Pons (tissue), 1 donor: Measurements from ENCODE around the gene CRISPLD2.
"Not testable (repeated sequence)": the region's sequence is repeated elsewhere in the genome, so short reads cannot be mapped to it uniquely, and the experiment has no call there.

Experiments used
- DNase-seq: peaks from one replicate; pipeline ENCODE4 v3.0.0-alpha.2; 2016; ENCODE audit warnings: low spot score

Gene CRISPLD2

GRCh38 chr16:84840687-84841627, 21.2 kb downstream of the CRISPLD2 start:
- no peak for DNase-seq

DNA sequence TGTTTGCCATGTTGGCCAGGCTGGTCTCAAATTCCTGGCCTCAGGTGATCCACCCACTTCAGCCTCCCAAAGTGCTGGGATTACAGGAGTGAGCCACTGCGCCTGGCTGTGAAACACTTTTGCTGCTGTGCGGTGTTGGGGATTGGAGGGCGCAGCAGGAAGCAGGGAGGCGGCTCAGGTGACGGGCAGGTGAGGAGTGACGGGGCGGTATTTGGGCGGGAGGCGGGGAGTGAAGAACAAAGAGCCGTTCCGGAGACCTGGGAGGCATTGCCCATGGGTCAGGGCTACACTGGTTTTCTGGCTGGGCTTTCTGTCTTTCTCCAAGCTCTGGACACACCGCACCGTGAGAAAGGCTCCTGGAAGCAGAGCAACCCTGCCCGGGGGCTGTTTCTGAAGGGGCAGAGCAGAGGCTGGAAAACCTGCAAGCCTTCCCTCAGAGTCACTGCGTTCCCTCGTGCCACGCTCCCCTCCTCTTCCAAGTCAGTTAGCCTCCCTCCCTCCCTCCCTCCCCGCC, 22.1 kb downstream of the CRISPLD2 start:
- DNase-seq = no peak

DNA sequence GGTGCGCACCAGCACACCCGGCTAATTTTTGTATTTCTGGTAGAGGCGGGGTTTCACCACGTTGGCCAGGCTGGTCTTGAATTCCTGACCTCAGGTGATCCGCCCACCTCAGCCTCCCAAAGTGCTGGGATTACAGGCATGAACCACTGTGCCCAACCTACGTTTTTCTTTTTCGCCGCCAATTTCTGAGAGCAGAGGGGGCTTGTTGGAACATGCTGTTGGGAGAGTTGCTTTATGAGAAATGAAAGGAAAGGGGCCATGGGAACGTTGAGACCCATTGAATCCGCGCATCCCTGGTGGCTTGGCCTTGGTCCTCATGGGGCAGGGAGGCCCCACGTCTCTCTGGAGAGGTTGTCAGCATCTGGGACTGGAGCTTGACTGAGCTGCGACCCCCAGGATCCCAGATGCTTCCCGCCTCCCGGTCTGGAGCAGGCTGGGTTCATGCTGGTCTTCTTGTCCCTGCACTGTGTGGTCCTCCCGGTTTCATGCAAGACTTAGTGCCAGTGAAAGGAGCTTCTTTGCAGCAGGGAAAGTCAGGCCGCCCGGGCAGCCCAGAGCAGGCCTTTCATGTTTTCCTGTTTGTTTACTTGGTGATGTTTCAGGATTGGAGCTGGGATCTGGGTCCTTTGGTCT, 22.8 kb downstream of the CRISPLD2 start:
- DNase-seq = no peak

DNA sequence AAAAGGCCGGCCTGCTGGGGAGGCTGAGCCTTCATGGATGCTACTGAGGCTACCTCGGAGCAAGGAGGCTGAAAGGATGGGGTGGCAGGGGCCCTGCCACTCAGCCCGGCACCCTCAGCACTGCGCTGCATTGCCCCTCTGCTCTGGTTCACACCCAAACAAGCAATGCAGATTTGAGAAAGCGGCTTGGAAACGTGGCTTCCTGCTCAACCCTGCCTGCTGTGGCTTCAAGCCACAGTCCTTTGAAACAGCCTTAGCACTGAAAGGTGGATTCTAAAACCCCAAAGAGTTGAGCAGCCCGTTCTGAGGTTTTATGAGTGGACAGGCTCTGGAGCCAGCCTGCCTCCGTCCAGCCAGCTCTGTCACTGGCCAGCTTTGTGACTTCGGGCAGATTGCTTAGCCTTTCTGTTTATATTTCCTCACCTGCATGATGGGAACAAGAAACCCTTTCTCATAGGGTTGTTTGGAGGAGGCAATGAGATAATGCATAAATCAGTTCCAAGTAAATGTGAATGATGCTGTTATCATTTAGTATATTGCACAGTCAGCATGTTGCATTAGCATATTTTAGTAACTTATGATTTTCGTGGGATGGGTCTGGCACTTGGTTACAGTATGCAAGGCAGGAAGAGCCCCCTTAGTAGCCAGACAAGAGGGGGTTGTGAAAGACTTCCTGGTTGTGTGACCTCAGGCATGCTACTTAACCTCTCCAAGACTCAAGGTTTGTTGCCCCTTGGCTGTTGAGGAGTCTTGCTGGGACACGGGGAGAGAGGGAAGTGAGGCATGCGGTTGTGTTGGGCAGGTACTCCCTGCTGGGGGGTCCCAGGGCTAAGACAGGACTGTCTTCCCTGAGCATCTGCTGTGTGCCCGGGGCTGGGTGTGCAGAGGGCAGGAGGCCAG, 23.6 kb downstream of the CRISPLD2 start:
- DNase-seq = no peak

GRCh38 chr16:84844049-84844350, 24.2 kb downstream of the CRISPLD2 start:
- DNase-seq = no peak

DNA sequence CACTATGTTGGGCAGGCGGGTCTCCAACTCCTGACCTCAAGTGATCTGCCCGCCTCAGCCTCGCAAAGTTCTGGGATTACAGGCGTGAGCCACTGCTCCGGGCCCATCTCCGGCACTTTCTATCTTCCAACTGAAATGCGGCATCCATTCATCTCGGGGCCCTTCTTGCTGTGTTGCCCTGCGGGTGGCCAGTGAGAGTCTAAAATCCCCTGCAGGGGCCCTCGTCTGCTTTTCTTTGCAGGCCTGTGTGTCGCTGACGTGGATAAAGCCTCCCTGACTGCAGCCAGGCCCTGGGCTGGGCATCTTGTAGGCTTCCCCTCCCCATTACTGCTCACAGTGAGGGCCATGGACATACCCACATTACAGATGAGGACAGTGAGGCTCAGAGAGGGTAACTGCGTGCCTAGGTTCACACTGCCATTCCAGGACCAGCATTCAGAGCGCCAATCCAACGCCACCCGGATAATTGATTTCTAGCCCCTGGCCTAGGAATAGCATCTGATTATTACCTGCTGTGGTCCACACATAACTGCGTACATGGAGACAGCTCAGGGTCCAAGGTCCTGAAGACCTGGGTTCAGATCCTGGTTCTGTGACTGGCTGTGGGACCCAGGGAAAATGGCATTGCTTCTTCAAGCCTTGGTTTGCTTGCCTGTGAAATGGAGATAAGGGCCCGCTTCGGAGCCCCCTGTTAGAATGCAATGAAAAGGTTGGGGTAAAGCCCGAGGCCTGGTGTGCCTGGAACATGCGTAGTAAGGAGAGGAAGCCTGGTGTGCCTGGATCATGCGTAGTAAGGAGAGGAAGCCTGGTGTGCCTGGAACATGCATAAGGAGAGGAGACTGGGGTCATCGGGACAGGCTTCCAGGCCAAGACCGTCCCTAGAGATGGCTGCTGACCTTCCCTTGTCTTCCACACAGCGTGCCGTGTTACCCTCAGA, 25.0 kb downstream of the CRISPLD2 start:
- DNase-seq = no peak

GRCh38 chr16:84845496-84846002, 25.8 kb downstream of the CRISPLD2 start:
- DNase-seq = no peak

GRCh38 chr16:84847564-84848355, 28.0 kb downstream of the CRISPLD2 start:
- no peak for DNase-seq

GRCh38 chr16:84848986-84849634, 29.3 kb downstream of the CRISPLD2 start:
- DNase-seq = no peak

DNA sequence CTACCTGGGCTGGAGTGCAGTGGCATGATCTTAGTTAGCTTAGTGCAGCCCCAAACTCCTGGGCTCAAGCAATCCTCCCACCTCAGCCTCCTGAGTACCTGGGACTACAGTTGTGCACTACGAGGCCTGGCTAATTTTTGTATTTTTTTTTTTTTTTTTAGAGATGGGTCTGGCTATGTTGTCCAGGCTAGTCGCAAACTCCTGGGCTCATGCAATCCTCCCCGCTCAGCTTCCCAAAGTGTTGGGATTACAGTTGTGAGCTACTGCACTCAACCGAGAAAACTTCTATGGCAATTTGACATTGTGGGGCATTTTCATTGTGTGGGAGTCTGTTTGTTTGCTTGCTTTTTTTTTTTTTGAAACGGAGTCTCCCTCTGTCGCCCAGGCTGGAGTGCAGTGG, 30.0 kb downstream of the CRISPLD2 start:
- no peak for DNase-seq

GRCh38 chr16:84850714-84851113, 30.9 kb downstream of the CRISPLD2 start:
- no peak for DNase-seq

DNA sequence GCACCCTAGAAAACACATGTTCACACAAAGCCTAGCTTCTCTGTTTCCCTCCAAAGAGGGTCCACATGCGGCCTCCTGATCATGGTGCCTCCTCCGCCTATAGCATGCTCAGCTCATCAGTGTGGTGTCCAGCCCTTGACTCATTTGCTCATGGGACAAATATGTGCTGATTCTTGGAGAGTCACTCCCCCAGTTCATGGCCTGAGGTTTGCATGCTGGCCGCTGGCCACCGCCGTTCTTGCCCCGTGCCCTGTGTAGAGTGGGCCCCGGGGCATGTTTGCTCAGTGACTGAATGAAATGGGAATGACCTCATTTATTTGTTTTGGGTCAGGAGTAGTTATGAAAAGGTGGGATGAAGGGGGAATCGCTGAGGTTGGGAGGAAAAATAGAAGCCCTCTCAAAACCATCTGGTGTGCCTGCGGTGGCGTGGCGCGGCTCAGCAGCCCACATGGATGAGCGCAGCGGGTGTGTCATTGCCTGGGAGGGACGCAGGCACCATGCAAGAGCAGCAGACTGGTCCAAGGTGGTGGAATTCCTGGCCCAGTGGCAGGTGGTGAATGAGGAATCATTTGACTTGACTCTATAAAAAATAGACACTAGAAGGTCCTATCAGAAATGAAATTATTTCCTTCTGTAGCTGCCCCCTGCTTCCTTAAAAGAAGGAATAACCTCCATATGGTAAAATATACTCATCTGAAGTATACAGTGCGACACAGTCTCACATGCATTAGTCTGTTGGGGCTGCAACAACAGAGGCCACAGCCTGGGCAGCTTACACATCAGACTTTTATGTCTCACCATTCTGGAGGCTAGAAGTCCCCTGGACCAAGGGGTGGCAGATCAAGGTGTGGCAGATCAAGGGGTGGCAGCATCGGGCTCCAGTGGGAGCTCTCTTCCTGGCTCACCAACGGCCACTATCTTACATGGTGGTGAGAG, 31.7 kb downstream of the CRISPLD2 start:
- DNase-seq = no peak

DNA sequence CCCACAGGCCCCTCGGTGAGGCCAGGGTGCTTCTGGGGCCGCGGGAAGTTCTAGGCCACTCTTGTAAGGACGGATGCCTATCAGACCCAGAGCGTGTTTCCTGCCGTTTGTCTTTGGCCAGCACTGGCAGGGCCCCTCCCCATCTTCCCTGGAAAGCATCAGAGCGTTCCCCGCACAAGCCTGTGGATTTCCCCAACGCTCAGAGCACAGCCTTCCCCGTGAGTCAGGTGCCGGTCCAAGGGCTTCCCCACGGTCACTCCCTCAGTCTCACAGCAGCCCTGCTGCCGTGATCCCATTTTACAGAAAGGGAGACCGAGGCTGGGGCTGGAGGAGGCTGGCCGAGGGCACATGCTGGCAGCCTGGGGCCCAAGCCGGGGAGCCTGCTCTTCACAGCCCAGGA, 33.7 kb downstream of the CRISPLD2 start:
- DNase-seq = no peak

GRCh38 chr16:84854759-84855158, 35.0 kb downstream of the CRISPLD2 start:
- DNase-seq = no peak

DNA sequence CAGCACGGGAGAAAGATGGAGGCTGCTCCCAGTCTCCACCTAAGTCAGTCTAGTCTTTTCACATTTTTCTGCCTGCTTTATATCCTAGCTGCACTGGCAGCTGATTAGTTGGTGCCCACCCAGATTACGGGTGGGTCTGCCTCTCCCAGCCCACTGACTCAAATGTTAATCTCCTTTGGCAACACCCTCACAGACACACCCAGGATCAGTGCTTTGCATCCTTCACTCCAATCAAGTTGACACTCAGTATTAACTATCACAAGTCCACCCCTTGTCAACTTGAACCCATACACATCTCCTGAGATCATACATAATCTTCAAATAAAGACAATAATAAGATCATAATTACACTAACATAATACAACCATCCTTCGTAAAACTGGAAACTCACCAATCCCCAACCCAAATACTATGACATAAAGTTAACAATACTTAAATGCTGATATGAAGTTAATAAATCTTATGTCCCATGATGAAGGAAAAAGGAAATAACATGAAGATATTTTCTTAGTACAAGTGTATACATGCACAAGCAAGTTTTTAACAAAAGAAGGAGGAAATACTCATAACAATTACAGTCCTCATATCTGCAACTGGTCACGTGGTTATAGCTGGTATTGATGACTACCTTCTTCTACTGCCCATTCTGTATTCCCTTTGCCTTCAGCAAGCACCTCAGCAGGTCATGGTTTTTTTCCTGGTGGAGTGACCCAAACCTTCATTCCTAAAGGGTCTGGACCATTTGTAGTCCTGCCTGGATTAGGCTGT, 35.8 kb downstream of the CRISPLD2 start:
- not testable (repeated sequence) for DNase-seq

GRCh38 chr16:84856203-84856581, 36.4 kb downstream of the CRISPLD2 start:
- not testable (repeated sequence) for DNase-seq

GRCh38 chr16:84856811-84857210, 37.0 kb downstream of the CRISPLD2 start:
- DNase-seq = not testable (repeated sequence)

DNA sequence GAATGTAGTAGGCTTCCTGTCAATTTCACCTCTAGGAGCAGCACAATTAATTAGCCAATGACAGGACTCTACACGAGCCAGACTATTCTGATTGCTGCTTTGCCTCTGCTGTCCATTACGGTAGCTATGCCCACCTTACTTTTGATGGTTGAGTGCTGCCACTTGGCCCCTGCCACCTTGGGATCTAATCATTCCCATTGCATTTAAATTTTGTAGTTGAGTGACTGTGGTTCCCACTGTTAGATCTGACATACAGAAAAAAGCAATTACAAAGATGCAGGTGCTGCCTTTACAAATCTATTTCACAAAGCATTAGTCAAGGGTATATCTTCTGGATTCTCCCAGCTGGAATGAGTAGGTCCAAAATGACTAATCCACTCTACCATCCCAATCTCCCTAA, 39.9 kb downstream of the CRISPLD2 start:
- no peak for DNase-seq
